Vagina (tissue), 2 donors: ENCODE results near the gene SMAGP.

ENCODE experiments used
- POLR2A ChIP-seq, 2 donors: fragments of 450-650 bp; IDR thresholded peaks; one replicate each; pipeline ENCODE4 v1.6.1; 2017; ENCODE audit warnings: antibody characterized with exemption in 2 of 2, mild to moderate bottlenecking in 2 of 2, moderate library complexity in 2 of 2
- POLR2AphosphoS5 ChIP-seq, 2 donors: sonication (generic); formaldehyde crosslinking; IDR thresholded peaks; one replicate each; pipeline ENCODE4 v1.9.0; 2017; ENCODE audit warnings: antibody characterized with exemption in 2 of 2, mild to moderate bottlenecking in 2 of 2, low read depth in 1 of 2; ENCODE audit not compliant: insufficient read depth in 1 of 2
- TF ChIP-seq, protein P1 (sequence below), 3 experiments: fragments of 450-650 bp in 2 of 3; fragments of 200-600 bp in 1 of 3; sonication (generic) in 1 of 3; IDR thresholded peaks; one replicate each; pipeline ENCODE4 v1.5.1; 2017 to 2019; ENCODE audit warnings: antibody characterized with exemption in 3 of 3, mild to moderate bottlenecking in 2 of 3, moderate library complexity in 2 of 3

DNA sequence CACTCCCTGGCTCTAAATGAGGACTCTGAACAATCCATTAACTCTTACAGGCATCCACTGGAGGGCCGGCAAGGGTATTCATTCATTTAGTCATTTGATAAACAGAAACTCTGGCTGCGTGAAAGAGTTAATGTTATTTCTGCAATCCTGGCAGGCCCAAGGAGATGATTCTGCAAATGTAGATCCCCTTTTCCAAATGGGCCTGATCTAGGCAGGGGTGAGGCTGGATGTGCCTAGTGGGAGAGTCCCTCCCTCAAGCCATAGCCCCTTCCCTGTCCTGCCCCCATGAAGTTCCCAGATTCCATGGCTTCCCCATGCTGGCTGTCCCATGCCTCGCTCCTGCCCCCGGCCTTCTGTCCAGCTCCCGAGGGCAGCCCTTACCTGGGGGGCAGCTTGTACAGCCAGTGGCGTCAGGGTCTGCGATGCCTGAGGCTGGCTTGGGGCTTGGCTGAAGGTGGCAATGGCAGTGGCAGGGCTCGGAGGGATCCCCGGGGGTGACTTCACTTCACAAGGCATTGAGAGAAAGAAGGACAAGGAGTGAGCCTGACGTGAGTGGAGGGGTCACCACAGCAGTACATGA lies 70.8 kb downstream of the SMAGP start:
- no peak for TF ChIP-seq POLR2A (IDR thresholded peaks at IDR 0.05)
- TF ChIP-seq, protein P1, sequence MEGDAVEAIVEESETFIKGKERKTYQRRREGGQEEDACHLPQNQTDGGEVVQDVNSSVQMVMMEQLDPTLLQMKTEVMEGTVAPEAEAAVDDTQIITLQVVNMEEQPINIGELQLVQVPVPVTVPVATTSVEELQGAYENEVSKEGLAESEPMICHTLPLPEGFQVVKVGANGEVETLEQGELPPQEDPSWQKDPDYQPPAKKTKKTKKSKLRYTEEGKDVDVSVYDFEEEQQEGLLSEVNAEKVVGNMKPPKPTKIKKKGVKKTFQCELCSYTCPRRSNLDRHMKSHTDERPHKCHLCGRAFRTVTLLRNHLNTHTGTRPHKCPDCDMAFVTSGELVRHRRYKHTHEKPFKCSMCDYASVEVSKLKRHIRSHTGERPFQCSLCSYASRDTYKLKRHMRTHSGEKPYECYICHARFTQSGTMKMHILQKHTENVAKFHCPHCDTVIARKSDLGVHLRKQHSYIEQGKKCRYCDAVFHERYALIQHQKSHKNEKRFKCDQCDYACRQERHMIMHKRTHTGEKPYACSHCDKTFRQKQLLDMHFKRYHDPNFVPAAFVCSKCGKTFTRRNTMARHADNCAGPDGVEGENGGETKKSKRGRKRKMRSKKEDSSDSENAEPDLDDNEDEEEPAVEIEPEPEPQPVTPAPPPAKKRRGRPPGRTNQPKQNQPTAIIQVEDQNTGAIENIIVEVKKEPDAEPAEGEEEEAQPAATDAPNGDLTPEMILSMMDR (IDR thresholded peaks at IDR 0.05): no peak
- TF ChIP-seq POLR2AphosphoS5 (IDR thresholded peaks at IDR 0.05; ENCODE audit: insufficient read depth in 1 of 2, low read depth in 1 of 2): no peak
